Bronchial epithelial cell (primary cell): ENCODE measurements around the gene SBDS. TPM values are rescaled to one million over a fixed set of nuclear protein-coding genes. Genes with fewer than 3 reads are reported as not detected.
"Not testable (repeated sequence)": the region's sequence is repeated elsewhere in the genome, so short reads cannot be mapped to it uniquely, and the experiment has no call there.

ENCODE experiments used
- DNase-seq: peaks from one replicate; pipeline ENCODE4 v3.0.0-alpha.2; 2010; ENCODE audit warnings: low read depth
- FAIRE-seq: peaks from 2 replicates; lab custom pipeline; 2011; peaks lifted over from hg19 to GRCh38; lab: Jason Lieb, UNC
- H3K27me3 ChIP-seq: 2 replicates; pipeline ENCODE4 v1.5.1; 2011; ENCODE audit warnings: low read length; ENCODE audit not compliant: control insufficient read depth, insufficient read depth
- H3K36me3 ChIP-seq: 2 replicates; pipeline ENCODE4 v1.5.1; 2011; ENCODE audit warnings: low read length; ENCODE audit not compliant: control insufficient read depth, insufficient read depth
- H3K4me3 ChIP-seq: 2 replicates; pipeline ENCODE4 v1.5.1; 2011; ENCODE audit warnings: mild to moderate bottlenecking, low read depth, low read length, control low read depth
- total RNA-seq: library from RNA; depleted of rRNA; stranded (reverse); fragments of >200 nt; gene quantifications from 2 replicates; pipeline ENCODE4 v1.2.1, GENCODE V29; 2014
- TF ChIP-seq, protein P1 (sequence below): IDR thresholded peaks from 2 replicates; pipeline ENCODE4 v1.5.1; 2011; ENCODE audit warnings: mild to moderate bottlenecking, moderate library complexity, low read length, control low read depth, inconsistent platforms; ENCODE audit not compliant: insufficient read depth, severe bottlenecking

SBDS gene
- total RNA-seq, 1 donor from 2014 or later: 108 TPM

DNA sequence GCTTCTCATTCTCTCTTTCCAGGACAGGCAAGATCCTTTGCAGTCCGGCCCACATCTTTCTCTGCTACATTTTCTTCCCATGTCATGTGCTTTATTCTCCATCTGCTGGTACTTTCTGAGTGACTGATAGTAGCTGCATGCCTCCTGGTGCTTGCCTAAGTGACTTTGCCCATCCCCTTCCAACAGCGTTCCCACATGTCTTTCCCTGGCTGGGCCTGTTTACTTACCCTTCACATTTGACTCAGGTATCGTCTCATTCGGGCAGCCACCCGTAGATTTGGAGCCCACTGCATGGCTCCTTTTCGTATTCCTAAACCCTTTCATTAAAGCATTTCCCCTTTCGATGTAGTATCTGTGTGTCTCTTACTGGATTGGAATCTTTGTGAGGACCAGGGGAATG is 25.9 kb upstream of the SBDS start:
- DNase-seq (no peak), FAIRE-seq (peak; percentile 52)
- H3K4me3 ChIP-seq: no peak overlapping the region
- H3K36me3 ChIP-seq: peaks cover 4% of the 10 kb centered on the region
- H3K27me3 ChIP-seq: no peaks in the 10 kb centered on the region
- TF ChIP-seq, protein P1, sequence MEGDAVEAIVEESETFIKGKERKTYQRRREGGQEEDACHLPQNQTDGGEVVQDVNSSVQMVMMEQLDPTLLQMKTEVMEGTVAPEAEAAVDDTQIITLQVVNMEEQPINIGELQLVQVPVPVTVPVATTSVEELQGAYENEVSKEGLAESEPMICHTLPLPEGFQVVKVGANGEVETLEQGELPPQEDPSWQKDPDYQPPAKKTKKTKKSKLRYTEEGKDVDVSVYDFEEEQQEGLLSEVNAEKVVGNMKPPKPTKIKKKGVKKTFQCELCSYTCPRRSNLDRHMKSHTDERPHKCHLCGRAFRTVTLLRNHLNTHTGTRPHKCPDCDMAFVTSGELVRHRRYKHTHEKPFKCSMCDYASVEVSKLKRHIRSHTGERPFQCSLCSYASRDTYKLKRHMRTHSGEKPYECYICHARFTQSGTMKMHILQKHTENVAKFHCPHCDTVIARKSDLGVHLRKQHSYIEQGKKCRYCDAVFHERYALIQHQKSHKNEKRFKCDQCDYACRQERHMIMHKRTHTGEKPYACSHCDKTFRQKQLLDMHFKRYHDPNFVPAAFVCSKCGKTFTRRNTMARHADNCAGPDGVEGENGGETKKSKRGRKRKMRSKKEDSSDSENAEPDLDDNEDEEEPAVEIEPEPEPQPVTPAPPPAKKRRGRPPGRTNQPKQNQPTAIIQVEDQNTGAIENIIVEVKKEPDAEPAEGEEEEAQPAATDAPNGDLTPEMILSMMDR: no peak

DNA sequence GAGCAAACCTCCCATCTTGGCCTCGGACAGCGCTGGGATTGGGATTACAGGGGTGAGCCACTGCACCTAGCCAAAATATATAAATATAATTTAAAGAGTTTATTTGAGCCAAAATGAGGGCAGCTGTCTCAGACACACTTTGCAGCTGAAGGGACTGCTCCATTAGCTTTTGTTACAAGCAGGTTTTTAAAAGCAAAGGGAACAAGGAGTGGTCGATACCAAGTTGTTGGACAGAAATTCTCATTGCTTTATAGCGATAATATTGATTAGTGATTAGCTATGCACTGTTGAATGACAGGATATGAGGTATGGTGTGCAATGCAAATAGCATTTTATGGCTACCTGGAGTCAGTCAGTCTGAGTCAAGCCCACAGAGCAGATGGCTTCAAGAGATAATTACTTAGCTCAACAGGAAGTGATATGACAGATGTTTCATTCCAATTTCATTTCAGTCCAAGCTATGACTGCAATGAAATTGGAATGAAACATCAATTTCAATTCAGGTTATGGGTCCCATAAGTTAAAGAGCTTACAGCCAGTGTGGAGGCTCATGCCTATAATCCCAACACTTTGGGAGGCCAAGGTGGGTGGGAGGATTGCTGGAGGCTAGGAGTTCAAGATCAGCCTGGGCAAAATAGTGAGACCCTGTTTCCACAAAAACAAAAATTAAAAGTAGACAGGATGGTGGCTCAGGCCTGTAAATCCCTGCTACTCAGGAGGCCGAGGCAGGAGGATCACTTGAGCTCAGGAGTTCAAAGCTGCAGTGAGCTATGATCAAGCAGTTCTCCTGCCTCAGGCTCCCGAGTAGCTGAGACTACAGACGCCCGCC is 24.4 kb upstream of the SBDS start:
- no peak for FAIRE-seq
- Histone ChIP-seq H3K27me3 (no peaks in the 10 kb centered on the region), H3K4me3 (no peak overlapping the region), H3K36me3 (peaks cover 4% of the 10 kb centered on the region)
- TF ChIP-seq, protein P1: no peak
- DNase-seq: peak; percentile 10

DNA sequence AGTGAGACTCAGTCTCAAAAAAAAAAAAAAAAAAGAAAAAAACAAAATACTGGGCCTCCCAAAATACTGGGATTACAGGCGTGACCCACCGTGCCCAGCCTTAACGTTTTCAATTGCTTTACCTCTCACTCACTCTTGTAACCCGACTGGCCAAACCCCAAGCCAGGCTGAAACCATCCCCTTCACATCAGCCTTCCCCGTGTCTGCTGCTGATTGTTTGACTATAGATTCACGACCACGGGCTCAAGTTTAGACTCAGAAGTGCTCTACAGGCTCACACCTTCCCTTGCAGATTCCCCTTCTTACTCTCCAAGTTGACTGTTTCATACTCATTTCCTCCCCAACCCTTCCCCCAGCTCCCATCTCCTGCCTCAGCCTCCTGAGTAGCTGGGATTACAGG is 23.6 kb upstream of the SBDS start:
- no peak for FAIRE-seq
- Histone ChIP-seq H3K4me3 (no peak overlapping the region), H3K27me3 (no peaks in the 10 kb centered on the region), H3K36me3 (peaks cover 4% of the 10 kb centered on the region)
- TF ChIP-seq, protein P1: no peak
- DNase-seq: no peak

DNA sequence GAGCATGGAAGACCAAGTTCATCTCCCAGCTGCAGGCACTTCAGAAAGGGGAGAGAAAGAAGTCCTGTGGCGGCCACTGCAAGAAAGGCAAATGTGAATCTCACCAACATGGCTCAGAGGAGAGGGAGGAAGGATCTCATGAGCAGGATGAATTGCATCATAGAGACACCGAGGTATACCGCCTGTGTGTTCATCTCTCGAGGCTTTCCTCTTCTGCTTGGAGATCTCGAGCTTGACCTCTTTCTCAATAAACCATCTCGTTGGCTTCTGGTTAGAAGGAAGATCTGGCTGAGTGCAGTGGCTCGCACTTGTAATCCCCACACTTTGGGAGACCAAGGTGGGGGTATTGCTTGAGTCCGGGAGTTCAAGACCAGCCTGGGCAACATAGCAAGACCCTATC is 22.6 kb upstream of the SBDS start:
- not testable (repeated sequence) for DNase-seq

DNA sequence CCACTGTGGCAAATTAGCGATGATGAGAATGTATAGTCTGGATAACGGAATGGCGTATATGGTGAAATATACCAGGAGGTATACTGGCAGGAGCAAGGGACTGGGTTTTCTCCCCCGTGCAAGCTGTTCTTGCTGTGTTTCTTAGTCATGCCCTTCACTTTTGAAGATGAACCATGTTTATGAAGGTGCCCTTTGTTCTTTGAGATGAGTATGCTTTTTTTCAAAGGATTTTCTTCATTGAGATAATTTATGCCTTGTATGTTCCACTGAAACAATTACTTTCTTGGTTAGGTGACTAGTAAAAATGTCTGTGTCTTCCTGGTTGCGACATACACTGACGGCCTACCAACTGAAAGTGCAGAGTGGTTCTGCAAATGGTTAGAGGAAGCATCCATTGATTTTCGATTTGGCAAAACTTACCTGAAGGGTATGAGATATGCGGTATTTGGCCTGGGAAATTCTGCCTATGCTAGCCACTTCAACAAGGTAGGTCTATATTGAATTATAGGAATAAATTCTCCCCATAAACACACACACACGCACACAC is 18.8 kb upstream of the SBDS start:
- not testable (repeated sequence) for DNase-seq, FAIRE-seq, H3K27me3 ChIP-seq, H3K4me3 ChIP-seq, H3K36me3 ChIP-seq

More for the DNA sequence above, 22.6 kb upstream of the SBDS start:
- not testable (repeated sequence) for H3K4me3 ChIP-seq, H3K36me3 ChIP-seq, FAIRE-seq, H3K27me3 ChIP-seq

DNA sequence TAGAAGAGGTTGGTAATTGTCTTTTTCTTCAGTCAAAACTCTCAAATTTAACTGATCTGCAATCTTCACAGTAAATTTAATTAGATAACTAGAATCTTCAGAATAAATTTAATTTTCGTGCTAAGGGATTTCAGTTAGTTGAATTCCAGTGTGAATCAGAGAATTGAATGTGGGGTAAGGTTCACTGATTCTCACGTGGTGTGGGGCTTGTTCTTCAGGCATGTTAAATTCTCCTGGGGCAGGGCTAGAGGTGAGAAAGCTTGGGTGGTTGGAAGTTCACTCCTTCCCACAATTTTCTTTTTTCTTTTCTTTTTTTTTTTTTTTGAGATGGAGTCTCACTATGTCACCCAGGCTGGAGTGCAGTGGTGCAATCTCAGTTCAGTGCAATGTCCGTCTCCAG is 14.3 kb upstream of the SBDS start:
- H3K27me3 ChIP-seq, H3K4me3 ChIP-seq, H3K36me3 ChIP-seq, DNase-seq, FAIRE-seq: not testable (repeated sequence)

DNA sequence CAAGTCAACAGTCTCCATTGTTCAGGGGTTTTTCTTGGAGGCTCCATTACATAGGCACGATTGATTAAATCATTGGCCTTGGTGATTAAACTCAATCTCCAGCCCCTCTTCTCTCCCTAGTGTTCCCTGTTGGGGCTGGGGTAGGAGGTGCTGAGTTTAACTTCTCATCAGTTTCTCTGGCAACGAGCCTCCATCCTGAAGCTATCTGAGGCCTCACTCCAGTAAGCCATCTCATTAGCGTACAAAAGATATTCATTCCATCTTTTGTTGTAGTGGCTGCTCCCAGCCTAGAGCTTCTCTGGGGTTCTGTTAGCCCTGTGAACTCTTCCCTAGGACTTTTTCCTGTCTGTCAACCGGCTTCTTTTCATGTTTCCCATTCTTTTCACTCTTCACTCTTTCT is 12.9 kb upstream of the SBDS start:
- TF ChIP-seq, protein P1: no peak
- DNase-seq (no peak), FAIRE-seq (no peak)
- no peaks in the 10 kb centered on the region for H3K27me3 ChIP-seq
- no peak overlapping the region for H3K4me3 ChIP-seq
- H3K36me3 ChIP-seq: peaks cover 7% of the 10 kb centered on the region
